Ureter (tissue), 1 donor: Measurements from ENCODE around the gene LMNTD1. TPM values are rescaled to one million over a fixed set of nuclear protein-coding genes. Genes with fewer than 3 reads are reported as not detected.
"Not testable (repeated sequence)": the region's sequence is repeated elsewhere in the genome, so short reads cannot be mapped to it uniquely, and the experiment has no call there.

Experiments used
- DNase-seq: peaks from one replicate; pipeline ENCODE4 v3.0.0-alpha.2; 2020; ENCODE audit warnings: low spot score
- total RNA-seq: library from RNA; stranded (reverse); gene quantifications from one replicate; pipeline ENCODE4 v1.2.4, GENCODE V29; 2023
- donor health status: DM: yes; HTN: yes; CAD: no.

The LMNTD1 gene
- total RNA-seq = not detected

- no peak for DNase-seq
Measured at GRCh38 chr12:25553098-25553497, at the start of gene LMNTD1. TSS of gene LMNTD1 (minus strand) at chr12:25553283. CDS start at chr12:25552959, 324 bp downstream.

GRCh38 chr12:25598956-25599355 is 45.9 kb upstream of the LMNTD1 start:
- no peak for DNase-seq

GRCh38 chr12:25595496-25595895 is 42.4 kb upstream of the LMNTD1 start:
- DNase-seq = not testable (repeated sequence)

- DNase-seq = no peak
Measured at GRCh38 chr12:25594376-25594775, 41.3 kb upstream of the LMNTD1 start.

GRCh38 chr12:25592725-25593495 is 39.8 kb upstream of the LMNTD1 start:
- no peak for DNase-seq

- no peak for DNase-seq
Measured at GRCh38 chr12:25591144-25591543, 38.1 kb upstream of the LMNTD1 start.

- DNase-seq = no peak
Measured at GRCh38 chr12:25590011-25590721, 37.1 kb upstream of the LMNTD1 start.

GRCh38 chr12:25587346-25587745 is 34.3 kb upstream of the LMNTD1 start:
- no peak for DNase-seq

GRCh38 chr12:25585662-25586061 is 32.6 kb upstream of the LMNTD1 start:
- DNase-seq = no peak

GRCh38 chr12:25585021-25585523 is 32.0 kb upstream of the LMNTD1 start:
- DNase-seq = peak; percentile 51

GRCh38 chr12:25584596-25584995 is 31.5 kb upstream of the LMNTD1 start:
- DNase-seq = no peak

- DNase-seq = no peak
Measured at GRCh38 chr12:25583545-25583944, 30.5 kb upstream of the LMNTD1 start.

- no peak for DNase-seq
Measured at GRCh38 chr12:25581067-25581466, 28.0 kb upstream of the LMNTD1 start.

GRCh38 chr12:25578411-25579143 is 25.5 kb upstream of the LMNTD1 start:
- DNase-seq = no peak

GRCh38 chr12:25574761-25575160 is 21.7 kb upstream of the LMNTD1 start:
- no peak for DNase-seq

GRCh38 chr12:25573346-25573745 is 20.3 kb upstream of the LMNTD1 start:
- no peak for DNase-seq

- DNase-seq = no peak
Measured at GRCh38 chr12:25570418-25570817, 17.3 kb upstream of the LMNTD1 start.

- no peak for DNase-seq
Measured at GRCh38 chr12:25566202-25566949, 13.3 kb upstream of the LMNTD1 start.

GRCh38 chr12:25558586-25558985 is 5.5 kb upstream of the LMNTD1 start:
- no peak for DNase-seq

- DNase-seq = no peak
Measured at GRCh38 chr12:25557830-25558436, 4.8 kb upstream of the LMNTD1 start.

GRCh38 chr12:25556153-25556552 is 3.1 kb upstream of the LMNTD1 start:
- DNase-seq = no peak
